ENCODE results near the gene FBXL2. TPM values are rescaled to one million over a fixed set of nuclear protein-coding genes. Genes with fewer than 3 reads are reported as not detected.
"Not testable (repeated sequence)": the region's sequence is repeated elsewhere in the genome, so short reads cannot be mapped to it uniquely, and the experiment has no call there.

The FBXL2 gene
- total RNA-seq, 1 donor from 2014 or later = 3.6 TPM

- DNase-seq (ENCODE audit: low spot score) = no peak
These were observed 95.8 kb downstream of the FBXL2 start for GRCh38 chr3:33373082-33373437.

GRCh38 chr3:33377489-33377888, 100.2 kb downstream of the FBXL2 start:
- intact Hi-C loops (cut with DNase I) = loop anchor here (2.0 kb wide), 1 partner anchor 43 kb away; no protein-coding TSS in a partner anchor
- DNase-seq (ENCODE audit: low spot score) = no peak

More at GRCh38 chr3:33373082-33373437, 95.8 kb downstream of the FBXL2 start:
- intact Hi-C loops (cut with DNase I) = loop anchor here (1.0 to 5.0 kb wide), 2 partner anchors 242 to 426 kb away; no protein-coding TSS in a partner anchor

DNA sequence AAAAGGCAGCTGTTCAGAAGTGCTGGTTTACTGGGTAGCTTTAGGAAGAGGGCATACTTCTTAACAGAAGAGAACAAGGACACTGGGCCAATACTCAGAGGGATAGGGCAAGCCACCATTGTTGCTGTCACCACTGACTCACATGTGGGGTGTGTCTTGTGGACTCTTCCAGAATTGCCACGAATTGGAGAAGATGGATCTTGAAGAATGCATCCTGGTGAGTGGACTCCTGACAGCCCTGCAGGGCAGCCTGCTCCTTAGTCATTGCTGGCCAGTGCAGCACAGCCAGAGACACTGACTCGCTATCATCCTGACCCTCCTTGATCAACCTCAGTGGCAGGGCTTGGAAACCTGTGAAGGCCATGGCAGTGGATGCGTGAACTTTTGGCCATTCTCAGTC, 100.7 kb downstream of the FBXL2 start:
- intact Hi-C loops (cut with DNase I) = loop anchor here (2.0 kb wide), 1 partner anchor 43 kb away; no protein-coding TSS in a partner anchor
- DNase-seq (ENCODE audit: low spot score) = no peak

- intact Hi-C loops (cut with DNase I) = no loop called here
- no peak for DNase-seq (ENCODE audit: low spot score)
These were observed 103.4 kb downstream of the FBXL2 start for GRCh38 chr3:33380653-33381052.

GRCh38 chr3:33383951-33384350, 106.7 kb downstream of the FBXL2 start:
- intact Hi-C loops (cut with DNase I) = no loop called here
- DNase-seq (ENCODE audit: low spot score) = no peak

DNA sequence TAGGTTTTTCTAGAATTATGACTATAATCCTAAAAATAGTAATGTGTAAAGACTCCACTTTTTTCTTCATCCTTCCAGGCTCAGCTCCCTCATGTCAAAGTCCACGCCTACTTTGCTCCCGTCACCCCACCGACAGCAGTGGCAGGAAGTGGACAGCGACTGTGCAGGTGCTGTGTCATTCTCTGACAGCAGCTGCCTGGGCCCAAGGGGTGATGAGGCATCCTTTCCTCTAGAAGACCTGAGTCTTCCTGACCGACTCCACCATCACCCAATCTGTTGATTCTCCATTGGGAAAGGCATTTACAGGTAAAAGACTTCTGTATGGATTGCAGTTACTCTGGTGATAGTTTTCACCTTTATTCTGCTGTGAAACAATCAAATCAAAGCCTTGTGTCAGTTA, 108.2 kb downstream of the FBXL2 start:
- intact Hi-C loops (cut with DNase I) = no loop called here
- no peak for DNase-seq (ENCODE audit: low spot score)

GRCh38 chr3:33386631-33387030, 109.4 kb downstream of the FBXL2 start:
- DNase-seq (ENCODE audit: low spot score) = no peak
- intact Hi-C loops (cut with DNase I) = no loop called here

GRCh38 chr3:33388374-33389100, 111.3 kb downstream of the FBXL2 start:
- no peak for DNase-seq (ENCODE audit: low spot score)
- intact Hi-C loops (cut with DNase I) = no loop called here

- no peak for DNase-seq (ENCODE audit: low spot score)
- intact Hi-C loops (cut with DNase I) = no loop called here
These were observed 112.7 kb downstream of the FBXL2 start for GRCh38 chr3:33389908-33390307.

DNA sequence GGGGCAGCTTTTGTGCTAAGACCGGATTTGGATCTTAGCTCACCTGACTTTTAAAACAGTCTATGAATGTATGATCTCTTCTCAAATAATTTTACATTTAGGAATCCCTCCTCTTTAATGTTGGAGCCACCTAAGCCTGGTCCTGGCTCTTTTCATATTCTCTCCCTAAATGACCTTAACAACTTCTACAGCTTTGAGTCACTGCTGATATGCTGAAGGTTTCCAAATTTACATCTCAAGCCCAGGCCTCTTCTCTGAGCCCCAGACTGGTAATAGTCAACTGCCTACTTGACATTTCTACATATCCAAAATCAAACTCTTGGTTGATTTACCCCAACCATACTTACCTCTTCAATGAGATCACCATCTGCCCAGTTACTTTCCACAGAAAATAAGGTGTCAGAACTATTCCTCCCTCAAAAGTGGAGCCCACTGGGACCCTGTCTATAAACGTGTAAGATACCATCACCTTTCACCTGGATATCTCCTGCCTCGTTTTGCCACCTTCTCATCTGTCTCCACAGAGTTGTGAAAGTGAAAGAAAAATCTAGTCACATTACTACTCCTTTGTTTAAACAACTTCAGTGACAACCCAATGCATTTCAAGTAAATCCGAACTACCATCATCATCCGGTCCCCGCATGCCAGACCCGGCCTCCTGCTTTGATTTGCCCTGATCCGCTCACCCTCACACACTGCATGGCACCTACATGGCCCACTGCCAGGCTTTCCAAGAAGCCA, 114.2 kb downstream of the FBXL2 start:
- DNase-seq (ENCODE audit: low spot score) = no peak
- intact Hi-C loops (cut with DNase I) = no loop called here

- intact Hi-C loops (cut with DNase I) = no loop called here
- no peak for DNase-seq (ENCODE audit: low spot score)
These were observed 114.9 kb downstream of the FBXL2 start for GRCh38 chr3:33392144-33392543.

GRCh38 chr3:33392703-33393125, 115.5 kb downstream of the FBXL2 start:
- intact Hi-C loops (cut with DNase I) = no loop called here
- no peak for DNase-seq (ENCODE audit: low spot score)

DNA sequence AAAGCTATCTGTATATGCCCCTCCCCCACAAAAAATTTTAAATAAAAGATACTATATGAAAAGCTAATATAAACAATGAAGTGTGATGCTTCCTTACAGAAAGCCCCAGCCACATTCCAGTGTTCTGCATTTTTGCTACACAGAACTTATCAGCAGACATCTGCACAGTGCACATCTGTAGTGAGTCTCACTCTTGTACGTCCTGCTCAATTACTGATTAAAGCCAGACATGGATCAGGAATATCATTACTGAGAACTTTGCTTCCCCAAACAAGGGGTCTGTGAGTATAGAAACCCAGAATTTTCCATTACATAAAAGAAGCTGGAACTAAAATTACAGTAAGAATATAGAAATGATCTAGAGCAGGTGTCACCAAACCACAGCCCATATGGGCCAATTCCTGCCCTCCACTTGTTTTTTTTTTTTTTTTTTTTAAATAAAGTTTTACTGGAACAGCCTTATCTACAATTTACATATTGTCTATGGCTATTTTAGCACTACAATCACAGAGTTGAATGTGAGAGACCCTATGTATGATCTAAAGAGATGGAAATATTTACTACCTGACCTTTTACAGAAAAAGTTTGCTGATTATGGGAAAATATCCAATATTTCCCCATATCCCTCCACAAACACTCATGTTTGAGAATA, 117.3 kb downstream of the FBXL2 start:
- DNase-seq (ENCODE audit: low spot score) = no peak
- intact Hi-C loops (cut with DNase I) = no loop called here

- no peak for DNase-seq (ENCODE audit: low spot score)
These were observed 118.7 kb downstream of the FBXL2 start for GRCh38 chr3:33395900-33396299.

GRCh38 chr3:33398410-33398809, 121.2 kb downstream of the FBXL2 start:
- no peak for DNase-seq (ENCODE audit: low spot score)
- intact Hi-C loops (cut with DNase I) = no loop called here

More at GRCh38 chr3:33395900-33396299, 118.7 kb downstream of the FBXL2 start:
- intact Hi-C loops (cut with DNase I) = no loop called here

- intact Hi-C loops (cut with DNase I) = no loop called here
- DNase-seq (ENCODE audit: low spot score) = no peak
These were observed 124.5 kb downstream of the FBXL2 start for GRCh38 chr3:33401781-33402180.

GRCh38 chr3:33402936-33403335, 125.7 kb downstream of the FBXL2 start:
- DNase-seq (ENCODE audit: low spot score) = no peak
- intact Hi-C loops (cut with DNase I) = no loop called here

DNA sequence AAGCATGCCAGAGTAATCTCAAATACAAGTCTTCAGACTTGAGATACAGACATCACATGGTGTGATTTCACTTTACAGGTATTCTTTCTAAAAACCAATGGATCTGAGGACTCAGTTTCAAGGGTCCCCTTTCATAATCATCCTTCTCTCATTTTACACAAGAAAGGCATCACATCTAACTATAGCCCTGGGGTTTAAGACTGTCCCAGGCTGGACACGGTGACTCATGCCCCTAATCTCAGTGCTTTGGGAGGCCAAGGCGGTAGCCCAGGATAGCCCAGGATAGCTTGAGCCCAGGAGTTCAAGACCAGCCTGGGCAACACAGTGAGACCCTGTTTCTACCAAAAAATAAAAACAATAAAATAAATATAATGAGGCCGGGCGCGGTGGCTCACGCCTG, 126.5 kb downstream of the FBXL2 start:
- DNase-seq (ENCODE audit: low spot score) = no peak
- intact Hi-C loops (cut with DNase I) = no loop called here

GRCh38 chr3:33410816-33411215, 133.6 kb downstream of the FBXL2 start:
- not testable (repeated sequence) for DNase-seq (ENCODE audit: low spot score)

DNA sequence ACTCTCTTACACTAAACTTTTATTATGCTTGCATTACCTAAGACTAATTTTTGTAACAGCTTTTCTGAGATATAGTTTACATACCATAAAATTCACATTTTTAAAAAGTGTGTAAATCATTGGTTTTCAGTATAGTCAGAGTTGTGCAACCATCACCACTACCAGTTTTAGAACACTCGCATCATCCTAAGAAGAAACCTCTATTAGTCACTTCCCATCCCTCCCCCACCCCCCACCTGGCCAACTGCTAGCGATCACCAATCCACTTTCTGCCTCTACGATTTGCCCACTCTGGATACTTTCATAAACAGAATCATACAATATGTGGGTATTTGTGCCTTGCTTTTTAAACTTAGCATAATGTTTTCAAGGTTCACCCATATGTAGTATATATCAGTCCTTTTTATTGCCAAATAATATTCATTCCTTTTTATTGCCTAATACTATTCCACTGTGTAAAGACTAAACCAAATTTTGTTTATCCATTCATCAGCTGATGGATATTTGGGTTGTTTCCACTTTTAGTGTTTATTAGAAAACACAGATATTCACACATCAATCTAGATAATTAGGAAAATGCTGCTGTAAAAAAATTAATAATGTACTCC, 139.9 kb downstream of the FBXL2 start:
- intact Hi-C loops (cut with DNase I) = no loop called here
- DNase-seq (ENCODE audit: low spot score) = no peak

More at GRCh38 chr3:33410816-33411215, 133.6 kb downstream of the FBXL2 start:
- intact Hi-C loops (cut with DNase I) = not testable (repeated sequence)

Data from cardiac septum (tissue), 1 donor.